SH-SY5Y (cell line): ENCODE results near the gene RNU6-9.

Experiments
- GATA2 ChIP-seq: IDR thresholded peaks from 2 replicates; pipeline ENCODE4 v1.6.1; 2011; ENCODE audit warnings: mild to moderate bottlenecking, low read depth, low read length
- GATA3 ChIP-seq: IDR thresholded peaks from 2 replicates; pipeline ENCODE4 v1.6.1; 2011; ENCODE audit warnings: low read depth, mild to moderate bottlenecking, low read length, moderate library complexity

RNU6-9 gene

DNA sequence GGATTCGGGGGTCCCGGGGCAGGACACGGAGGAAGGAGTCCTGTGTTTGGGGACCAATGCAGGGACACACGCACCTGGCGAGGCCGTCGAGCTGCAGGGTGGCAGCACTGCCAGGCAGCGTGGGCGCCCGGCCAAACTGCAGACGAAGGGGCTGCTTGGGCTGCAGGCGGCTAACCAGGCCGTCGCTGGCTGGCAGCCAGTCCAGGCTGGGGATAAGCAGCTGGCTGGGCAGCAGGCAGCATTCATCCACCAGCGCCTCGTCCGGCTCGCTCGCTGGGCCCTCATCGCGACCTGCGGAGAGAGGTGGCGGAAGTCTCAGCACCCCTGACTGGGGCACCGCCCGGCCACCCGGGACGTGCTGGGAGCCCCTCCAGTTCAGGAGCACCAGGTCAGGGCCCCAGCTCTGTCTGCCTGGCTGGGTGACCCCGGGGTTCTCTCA, 22.3 kb upstream of the RNU6-9 start:
- TF ChIP-seq GATA3: no peak
- TF ChIP-seq GATA2: no peak

DNA sequence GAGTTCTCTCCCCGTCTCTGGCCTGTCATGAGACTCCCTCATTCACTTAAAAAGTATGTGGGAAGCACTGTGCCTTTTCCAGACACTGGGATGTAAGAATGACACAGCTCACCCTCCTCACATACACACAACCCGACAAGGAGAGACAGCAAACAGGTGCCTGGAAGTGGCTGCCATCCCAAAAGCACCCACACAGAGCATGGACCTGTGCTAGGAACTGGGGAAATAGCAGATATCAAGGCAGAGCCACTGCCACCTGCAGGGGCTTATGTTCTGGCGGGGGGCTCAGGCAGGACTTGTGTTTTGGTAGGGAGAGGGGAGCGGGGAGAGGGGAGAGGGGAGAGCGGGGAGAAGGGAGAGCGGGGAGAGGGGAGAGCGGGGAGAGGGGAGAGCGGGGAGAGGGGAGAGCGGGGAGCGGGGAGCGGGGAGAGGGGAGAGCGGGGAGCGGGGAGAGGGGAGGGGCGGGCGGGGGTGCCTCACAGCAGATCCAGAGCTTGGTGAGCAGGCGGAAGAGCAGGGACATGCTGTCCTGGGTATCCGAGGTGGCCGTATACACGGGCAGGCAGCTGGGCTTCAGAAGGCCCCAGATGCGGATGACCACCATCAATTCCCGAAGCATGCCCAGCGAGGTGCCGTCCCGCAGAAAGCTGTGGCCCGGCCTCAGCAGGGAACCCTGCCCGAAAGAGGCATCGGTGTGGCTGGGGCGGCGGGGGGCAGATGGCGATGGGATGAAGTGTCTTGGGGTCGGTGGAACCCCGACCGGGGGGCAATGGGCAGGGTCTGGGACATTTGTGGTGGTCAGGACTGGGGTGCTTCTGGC, 21.6 kb upstream of the RNU6-9 start:
- no peak for TF ChIP-seq GATA3

DNA sequence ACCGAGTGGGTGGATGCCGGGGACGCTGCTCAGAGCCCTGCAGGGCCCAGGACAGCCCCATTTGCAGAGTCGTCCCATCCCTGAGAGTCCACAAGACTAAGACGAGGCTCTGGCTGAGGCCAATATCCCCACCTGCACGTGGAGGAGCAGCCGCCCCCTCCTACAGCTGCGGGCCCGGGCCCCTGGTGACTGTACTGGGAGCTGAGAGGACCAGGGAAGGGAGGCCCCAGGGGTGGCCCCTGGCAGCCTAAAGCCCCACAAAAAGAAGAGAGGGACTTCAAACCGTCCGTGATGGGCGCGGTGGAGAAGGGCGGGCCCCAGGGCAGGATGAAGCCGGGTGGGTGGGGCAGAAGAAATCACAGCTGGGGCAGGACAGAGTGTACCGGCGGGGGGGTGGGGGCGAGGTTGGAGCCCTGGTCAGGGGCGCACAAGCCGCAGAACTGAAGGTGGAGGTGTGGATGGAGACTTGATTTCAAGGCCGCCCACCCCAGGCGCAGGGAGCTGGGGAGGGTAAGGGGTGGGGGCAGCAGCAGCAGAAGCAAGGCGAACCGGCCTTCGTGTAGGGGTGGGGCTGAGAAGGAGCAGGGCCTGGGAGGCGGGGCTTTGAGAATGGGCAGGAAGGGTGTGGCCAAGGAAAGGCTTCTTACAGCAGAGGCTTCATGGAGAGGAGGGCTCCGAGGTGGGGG, 20.9 kb upstream of the RNU6-9 start:
- TF ChIP-seq GATA2 (no peak), GATA3 (no peak)

DNA sequence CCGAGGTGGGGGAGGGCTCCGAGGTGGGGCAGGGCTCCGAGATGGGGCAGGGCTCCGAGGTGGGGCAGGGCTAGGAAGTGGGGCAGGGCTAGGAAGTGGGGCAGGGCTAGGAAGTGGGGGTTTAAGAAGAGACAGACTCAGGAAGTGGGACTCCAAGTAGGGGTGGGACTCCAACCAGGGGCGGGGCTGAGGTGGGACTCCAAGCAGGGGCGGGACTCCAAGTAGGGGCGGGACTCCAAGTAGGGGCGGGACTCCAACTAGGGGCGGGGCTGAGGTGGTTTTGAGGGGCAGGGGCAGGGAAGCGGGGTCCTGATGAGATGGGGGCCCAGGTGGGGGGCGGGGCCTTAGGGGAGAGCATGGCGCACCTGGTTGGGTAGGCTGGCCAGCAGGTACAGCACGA, 20.2 kb upstream of the RNU6-9 start:
- TF ChIP-seq GATA3: no peak

DNA sequence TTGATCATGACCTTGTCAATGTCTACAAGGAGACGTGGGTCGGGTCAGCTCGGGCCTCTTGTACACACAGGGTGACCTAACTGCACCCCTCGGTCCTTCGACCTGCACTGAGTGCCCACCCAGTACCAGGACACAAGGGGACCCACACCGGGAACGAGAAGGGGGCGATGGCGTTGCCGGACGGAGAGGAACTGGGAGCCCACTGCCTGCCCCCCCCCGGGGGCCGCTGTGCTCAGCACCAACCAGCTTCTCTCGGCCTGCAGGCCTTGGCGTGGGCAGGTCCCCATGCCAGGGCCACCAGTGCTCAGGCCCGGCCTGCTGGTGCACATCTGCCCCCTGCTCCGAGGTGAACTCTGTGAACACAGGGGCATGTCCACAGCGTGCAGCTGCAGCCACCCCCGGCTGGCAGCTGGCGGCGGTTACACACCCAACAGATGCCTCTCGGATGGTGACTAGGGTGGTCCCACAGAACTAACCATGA, 19.7 kb upstream of the RNU6-9 start:
- TF ChIP-seq GATA2 (no peak), GATA3 (no peak)

DNA sequence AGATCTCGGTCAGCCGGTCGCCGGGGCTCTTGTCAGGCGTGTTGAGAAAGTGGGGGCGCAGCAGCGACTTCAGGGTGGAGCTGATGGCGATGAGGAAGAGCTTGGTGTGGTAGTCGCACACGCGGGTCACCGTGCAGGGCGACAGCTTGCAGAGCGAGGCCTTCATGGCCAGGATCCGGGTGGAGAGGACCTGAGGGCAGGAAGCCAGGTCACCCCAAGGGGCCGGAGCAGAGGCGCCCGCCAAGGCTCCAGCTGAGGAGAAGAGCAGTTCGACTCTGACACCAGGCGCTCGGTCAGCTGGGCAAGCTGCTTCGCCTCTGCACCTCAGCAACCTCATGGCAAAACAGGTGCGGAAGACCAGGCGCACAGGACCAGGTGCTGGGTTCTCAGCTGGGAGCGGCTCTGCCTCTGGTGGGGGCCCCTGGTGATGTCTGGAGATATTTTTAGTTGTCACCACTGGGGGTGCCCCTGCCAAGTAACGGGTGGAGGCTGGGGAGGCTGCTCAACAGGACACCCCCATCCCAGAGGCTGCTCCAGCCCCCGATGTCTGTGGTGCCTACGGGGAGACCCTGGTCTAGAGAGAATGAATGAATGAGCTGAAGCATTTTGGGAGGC, 17.9 kb upstream of the RNU6-9 start:
- TF ChIP-seq GATA2 (no peak), GATA3 (no peak)

DNA sequence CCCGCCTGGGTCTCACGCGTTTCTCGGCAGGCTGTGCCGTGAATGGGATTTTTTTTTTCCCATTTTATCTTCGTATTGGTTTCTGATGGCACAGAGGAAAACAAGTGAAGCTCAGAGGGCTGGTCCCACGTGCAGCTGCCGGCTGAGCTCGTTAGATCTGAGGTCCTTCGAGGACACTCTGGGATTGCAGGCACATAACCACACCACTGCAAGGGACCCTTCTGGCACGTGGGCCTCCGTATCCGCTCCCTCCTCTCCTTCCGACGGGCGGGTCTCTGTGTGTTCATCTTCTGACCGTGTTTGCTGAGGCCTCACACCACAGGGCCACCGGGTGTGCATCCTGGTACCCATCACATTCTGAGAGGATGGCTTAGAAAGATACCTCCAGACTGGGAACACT, 17.2 kb upstream of the RNU6-9 start:
- TF ChIP-seq GATA2: no peak
- TF ChIP-seq GATA3: no peak

DNA sequence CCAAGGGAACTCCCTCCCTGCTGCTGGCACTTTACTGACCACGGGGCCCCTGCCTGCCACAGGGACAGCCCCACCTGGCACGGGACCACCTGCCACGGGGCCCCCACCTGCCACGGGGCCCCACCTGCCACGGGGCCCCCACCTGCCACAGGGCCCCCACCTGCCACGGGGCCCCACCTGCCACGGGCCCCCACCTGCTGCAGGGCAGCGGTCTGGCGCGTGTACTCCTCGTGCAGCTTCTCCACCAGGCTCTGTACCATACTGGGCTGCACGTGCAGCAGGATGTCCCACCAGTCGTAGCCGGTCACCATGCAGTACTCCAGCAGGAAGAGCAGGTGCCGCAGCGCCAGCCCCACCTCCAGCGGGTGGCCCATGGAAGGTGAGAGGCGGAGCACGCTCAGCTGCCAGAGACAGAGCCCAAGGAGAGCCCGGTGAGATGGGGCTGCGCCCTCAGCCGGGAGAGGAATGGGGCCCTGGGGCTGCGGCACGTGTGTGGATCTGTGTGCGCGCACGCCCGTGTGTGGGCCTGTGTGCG, 16.4 kb upstream of the RNU6-9 start:
- TF ChIP-seq GATA3 (no peak), GATA2 (no peak)

DNA sequence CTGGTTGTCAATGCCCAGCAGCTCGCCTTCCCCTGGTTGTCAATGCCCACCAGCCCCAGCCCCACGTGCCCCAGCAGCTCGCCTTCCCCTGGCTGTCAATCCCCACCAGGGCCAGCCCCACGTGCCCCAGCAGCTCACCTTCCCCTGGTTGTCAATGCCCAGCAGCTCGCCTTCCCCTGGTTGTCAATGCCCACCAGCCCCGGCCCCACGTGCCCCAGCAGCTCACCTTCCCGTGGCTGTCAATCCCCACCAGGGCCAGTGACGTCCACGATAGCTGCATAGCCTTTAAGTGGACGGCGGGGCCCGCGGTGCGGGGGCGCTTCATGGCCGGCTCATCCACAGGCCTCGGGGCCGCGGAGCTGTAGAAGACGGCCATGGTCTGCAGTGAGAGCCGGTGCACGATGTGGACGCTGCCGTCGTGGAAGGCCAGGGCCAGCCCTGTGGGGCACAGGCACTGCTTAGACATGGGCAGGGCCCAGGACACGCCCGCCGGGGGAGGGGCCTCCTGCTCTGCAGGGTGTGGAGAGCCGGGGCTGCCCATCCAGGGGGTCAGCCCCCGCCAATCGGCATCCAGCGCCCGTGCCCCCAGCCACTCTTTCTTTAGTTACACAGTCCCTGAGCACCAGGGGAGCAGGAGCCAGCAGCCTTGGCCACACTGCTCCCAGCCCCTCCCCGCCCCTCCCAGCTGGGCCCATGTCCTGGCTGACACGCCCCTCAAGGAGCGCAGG, 13.4 kb upstream of the RNU6-9 start:
- TF ChIP-seq GATA2 (no peak), GATA3 (no peak)

DNA sequence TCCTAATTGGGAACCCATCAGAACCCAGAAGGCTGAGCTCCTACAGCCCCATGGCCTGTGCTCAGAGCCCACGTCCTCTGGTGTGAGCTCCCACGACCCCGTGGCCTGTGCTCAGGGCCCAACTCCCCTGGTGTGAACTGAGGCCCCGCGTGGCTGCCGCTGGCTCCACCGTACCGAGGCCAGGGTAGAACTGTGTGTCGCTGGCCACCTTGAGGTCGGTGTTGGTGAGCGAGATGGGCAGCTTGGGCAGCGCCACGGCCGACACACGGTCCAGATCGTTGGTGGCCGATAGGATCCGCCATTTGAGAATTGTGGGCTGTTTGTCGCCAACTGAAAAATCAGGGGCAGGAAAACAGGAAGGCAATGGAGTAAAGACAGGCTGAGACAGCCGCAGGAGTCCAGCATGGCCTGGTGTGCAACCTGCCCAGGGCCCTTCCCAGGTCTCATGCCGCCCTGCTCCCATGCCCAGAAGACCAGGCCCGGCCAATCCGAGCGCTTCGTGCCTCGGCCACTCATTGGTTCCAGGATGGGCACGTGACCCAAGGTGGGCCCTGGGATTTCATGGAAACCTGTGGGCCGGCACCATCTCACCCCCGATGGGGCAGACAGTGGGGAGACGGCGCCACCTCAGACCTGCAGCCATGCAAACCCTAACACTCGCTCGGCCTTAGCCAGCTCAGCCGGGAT, 11.8 kb upstream of the RNU6-9 start:
- no peak for TF ChIP-seq GATA3
- no peak for TF ChIP-seq GATA2

DNA sequence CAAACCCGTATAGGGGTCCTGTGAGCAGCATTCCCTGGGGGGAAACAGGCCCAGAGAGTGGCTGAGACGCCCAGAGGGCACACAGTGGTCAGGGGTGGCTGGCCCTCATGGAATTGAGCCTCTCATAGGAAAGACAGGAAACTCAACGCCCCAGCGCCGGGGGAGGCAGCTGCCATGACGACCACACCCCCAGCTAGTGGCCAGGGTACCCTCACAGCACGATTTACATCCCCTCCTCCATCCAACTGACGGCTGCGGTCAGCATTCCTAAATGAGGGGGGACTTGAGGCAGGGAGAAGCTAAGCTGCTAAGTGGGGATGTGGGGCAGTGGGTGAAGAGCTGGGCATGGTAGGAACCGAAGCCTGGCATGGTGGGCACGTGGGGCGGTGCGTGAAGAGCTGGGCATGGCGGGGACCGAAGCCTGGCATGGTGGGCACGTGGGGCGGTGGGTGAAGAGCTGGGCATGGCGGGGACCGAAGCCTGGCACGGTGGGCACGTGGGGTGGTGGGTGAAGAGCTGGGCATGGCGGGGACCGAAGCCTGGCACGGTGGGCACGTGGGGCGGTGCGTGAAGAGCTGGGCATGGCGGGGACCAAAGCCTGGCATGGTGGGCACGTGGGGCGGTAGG, 10.3 kb upstream of the RNU6-9 start:
- TF ChIP-seq GATA2: no peak
- no peak for TF ChIP-seq GATA3

DNA sequence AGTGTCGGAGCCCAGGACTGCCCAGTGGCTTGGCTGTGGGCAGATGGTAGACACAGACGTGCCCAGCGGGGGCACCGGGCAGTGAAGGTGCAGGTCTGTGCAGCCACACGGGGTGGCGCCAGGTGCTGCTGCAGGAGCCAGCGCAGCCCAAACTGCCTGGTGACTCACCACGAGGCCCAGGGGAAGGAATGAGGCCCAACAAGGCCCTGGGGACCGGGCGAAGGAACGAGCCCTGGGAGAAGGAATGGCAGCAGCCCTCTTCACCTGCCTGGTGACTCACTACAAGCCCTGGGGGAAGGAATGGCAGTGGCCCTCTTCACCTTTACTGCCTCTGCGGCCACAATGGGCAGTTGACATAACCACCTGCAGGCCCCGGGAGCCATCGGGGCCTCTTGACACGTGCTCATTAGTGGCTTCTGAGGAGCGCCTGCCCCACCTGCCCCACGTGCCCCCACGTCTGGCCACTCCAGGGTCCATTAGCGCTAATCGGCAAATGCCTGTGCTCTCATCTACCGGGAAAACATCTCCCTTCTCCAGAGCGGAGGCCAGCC, 9.5 kb upstream of the RNU6-9 start:
- TF ChIP-seq GATA3: no peak
- no peak for TF ChIP-seq GATA2

DNA sequence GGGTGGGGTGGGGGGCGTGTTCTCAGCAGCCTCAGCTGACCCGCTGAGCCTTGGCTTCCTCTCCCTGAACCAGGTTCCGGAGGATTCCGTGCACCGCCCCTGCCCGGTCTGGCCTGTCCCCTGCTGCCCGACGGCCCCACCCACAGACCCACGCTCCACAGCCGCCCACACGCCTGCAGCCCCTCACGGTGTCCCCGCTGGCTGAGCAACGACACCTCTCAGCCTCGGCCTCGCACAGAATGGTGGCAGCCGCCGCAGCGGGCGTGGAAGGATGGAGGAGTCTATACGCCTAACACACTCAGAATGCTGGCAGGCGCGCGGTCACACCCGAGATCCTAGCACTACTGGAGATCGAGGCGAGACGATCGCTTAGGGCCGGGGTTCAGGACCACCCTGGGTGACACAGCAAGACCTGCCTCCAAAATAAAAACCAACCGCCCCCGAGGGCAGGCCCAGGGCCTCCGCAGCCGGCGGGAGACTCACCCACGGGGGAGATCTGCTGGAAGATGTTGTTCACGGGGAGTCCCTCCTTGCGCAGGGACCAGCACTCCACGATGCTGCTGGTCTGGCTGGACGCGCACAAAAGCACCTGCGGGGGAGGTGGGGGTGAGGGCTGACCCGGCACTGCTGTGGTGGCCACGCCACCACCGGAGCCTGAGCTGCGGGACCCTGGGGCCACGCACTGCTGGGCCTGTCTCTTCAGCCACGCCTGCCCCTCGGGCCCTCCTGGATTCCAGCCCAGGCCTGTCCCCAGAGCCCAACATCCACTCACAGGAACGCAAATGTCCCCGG, 8.7 kb upstream of the RNU6-9 start:
- no peak for TF ChIP-seq GATA3
